Measurements from ENCODE around the gene CACNA1A.

Gene CACNA1A

DNA sequence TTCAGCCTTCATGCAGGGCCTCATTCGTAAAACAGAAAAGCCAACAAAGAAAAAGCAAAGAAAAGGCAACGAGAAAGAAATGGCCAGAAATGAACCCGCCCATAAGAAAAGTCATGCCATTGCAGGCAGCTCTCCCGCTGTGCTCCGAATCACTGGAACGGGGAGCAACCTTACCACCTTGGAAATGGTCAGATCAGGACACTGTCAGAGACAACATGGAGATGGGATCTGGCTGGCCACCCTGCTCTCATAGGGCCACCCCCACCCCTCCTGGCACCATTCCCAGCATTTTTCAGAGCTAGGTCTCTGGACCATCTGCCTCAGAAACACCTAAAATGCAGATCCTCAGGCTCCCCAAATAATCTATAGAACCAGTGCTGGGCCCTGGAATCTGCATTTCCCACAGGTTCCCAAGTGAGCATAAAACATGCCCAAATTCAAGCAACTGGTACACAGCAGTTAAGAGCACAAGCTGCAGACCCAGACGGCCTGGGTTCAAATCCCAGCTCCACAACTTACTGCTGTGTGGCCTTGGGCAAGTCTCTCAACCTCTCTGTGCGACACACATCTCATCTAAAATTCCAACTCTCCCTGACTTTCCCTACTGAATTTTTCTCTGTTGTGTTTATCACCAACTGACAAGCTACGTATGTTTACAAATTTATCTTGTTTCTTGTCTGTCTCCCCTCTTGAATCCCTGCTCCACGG lies 204.5 kb downstream of the CACNA1A start:
- no peak for DNase-seq

DNA sequence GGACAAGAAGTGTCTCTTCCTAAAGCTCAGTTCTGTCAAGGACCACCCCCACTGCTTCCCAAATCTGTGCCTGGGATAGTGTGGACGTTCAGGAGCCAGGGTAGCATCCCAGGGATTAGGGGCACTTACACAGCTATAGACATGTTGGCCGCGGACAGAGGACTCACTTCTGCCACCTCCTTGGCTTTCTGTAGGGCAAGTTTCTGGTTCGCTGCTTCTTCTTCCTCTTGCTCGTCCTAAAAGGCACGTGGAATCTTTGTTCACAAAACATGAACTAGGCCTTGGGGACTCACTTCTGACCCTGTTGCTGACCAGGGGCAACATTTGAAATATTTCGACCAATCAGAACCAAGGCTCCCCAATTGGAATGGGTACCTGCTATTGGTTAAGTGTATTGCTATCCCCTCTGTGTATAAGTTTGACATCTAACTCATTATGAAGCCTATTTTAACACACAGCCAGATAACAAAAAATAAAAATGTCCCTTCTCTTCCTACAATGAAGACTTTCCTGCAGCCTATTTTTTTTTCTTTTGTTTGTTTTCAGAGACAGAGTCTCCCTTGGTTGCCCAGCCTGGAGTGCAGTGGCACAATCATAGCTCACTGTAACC lies 205.8 kb downstream of the CACNA1A start:
- no peak for DNase-seq

DNA sequence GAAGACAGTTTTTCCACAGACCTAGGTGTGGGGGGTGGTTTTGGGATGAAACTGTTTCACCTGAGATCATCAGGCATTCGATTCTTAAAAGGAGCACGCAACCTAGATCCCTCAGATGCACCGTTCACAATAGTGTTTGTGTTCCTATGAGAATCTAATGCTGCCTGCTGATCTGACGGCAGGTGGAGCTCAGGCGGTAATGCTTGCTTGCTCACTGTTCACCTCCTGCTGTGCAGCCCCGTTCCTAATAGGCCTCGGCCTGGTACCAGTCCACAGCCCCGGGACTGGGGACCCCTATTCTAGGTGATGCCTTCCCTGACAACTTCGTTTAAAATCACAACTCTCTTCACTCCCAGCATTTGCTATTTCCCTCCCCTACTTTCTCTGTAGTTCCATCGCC lies 206.4 kb downstream of the CACNA1A start:
- no peak for DNase-seq

DNA sequence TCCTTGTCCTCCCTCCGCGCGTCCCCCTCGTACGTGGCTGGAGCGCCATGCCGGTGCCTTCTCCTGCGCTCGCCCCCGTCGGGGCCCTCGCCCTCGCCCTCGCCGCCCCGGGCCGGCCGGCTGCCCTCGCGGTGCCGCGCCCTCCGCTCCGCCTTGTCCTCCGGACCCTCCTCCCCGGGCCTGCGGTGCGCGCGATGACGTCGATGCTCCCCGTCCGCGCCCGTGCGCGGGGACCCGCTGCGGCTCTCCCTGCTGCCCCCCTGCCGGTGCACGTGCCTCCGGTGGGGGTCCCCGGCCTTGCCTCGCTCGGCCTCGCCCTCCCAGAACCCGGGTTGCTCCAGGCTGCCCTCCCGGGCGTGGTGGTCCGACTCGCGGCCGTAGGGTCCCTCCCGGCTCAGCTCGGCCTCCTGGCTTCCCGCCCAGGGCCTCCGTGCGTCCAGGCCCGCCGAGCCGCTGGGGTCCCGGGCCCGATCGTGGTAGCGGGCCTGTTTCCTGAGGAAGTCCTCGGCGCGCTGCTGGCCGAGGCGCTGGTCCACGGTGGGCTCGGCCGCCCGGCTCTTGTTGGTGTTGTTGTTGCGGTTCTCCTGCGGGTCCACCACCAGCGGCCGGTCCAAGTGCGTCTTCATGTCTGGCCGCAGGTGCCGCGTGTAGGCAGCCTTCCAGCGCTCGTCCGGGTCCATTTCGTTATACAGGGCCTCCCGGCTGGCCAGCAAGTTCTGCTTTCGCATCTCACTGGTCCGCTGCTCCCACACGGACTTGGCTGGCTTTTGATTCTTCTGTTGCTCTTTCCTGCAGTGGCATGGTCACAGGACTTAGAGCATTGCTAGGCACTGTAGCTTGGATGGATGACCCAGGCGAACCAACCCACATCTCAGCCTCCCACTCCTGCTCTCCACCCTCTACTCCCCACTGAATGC lies 207.5 kb downstream of the CACNA1A start:
- DNase-seq = no peak

DNA sequence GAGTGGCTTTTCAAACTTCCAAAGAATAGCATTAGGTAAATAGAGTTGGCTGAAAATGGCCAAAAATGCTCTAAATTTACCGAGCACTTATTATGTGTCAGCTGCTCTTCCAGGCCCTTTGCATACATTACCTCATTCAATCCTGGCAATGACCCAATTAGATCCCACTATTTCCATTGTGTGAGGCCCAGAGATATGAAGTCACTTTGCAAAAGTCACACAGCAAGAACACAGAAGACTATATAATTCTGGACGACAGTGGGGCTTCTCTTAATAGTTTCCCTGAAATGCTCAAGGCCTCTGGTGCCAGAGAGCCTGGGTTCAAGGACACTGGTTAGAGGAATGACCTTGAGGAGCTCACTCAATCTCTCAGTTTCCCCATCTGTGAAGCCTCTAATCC lies 209.3 kb downstream of the CACNA1A start:
- DNase-seq = no peak

DNA sequence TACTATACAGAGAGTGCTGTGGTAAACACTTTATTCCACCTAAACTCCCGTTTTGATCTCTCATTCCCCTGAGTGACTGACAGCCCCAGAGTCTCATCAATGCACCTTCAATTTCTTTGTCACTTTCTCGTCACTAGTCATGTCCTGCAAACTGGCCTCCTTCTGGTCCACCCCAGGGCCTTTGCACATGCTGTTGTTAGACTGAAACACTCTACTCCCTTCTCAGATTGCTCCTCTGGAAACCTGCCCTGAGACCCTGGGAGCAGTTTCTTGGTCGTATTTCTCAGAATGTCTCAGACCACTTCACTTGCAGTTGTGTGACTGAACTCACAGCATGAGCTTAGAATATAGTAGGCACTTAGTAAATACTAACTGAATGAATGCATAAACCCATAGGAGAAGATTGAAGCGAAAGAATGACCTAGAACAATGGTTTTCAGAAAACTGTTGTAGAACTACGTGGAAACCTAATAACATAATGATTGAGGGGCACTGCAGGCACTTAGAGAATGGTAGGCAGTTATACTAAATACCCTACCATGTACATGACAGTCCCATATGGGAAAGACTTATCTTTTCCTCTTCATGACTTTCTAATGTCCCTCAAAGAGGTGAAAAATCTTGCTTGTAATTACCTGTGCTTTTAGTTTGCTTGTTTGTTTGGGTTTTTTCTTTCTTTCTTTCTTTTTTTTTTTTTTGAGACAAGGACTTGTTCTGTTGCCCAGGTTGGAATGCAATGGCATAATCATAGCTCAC lies 211.3 kb downstream of the CACNA1A start:
- DNase-seq = no peak

DNA sequence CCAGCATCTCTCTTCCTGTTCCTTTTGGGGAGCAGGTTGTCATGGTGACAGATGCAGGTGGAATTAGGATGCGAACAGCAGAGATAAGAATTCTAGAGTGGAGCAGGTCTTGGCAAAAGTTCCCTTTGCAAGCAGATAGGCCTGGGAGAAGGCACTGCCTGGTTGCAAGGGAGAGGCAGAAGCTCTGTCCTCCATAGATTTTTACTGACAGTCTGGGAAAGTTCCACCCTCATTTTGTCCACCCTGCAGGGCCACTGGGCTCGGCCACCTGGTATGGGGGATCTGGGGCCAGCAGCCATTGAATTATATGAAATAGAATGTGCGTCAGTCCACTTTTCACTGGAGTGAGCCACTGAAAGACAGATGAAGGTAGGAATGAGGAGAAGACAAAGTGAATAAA lies 214.4 kb downstream of the CACNA1A start:
- no peak for DNase-seq

DNA sequence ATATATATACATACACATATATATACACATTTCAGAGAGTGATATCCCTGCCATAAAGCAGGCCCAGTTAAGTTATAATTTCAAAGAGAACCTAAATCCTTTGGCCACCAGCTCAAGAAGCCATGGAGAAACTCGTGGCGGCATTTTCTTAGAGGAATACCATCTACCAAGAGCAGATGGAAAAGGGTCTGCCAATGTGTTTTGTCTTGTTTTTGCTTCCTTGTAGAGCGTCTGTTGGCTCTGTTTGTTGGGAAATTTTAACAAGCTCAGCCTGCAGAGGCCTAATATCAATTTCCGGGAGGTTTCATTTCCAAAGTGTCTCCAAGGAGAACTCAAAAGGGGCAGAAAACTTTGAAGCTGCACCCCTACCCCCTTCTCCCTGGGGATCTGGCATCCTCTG lies 215.5 kb downstream of the CACNA1A start:
- DNase-seq = no peak

DNA sequence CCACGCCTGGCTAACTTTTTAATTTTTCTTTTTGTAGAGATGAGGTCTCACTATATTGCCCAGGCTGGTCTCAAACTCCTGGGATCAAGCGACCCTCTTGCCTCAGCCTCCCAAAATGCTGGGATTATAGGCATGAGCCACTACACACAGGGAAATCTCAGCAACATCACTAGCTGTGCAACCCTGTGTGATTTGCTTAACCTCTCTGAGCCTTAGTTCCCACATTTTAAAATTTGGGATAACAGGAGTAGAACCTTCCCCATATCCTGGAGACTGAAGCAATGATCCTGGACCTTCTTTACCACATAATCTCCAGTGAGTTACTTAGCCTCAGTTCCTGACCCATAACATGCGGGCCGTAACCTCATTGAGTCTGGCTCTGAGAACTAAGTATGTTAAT lies 217.0 kb downstream of the CACNA1A start:
- DNase-seq = no peak

DNA sequence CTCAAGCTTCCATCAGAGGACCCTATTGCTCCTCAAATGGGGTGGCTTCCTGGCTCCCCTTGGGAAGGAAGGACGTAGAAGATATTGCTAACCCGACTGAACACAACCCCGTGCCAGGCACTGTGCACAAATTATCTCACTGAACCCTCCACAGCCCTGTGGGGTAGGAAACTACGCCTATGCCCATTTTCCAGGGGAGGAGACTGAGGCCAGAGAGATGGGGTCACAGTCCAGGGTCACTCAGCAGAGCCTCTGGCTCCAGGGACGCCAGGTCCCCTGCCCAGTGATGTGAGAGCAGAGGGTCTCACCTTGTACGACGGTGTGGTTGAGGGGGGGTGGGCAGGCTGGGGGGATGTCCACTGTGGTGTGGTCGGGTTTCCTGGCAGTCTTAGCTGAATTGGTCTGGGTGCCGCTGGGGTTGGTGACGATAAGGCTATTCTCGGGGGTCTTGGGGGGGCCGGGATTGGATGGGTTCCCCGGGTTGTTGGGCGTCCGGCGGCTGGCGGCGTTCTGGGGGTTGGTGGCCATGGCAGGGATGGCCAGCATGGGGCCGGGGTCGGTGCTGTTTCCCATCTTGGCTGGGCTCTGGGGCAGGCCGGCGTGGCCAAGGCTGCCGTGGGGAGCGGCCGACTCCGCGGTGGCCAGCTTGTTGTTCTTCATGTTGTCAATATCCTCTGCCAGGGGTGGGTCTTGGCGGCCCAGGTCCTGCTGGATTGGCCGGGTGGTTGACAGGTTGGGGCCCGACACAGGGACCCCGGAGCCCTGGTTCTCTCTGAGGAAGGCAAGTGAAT lies 219.9 kb downstream of the CACNA1A start:
- no peak for DNase-seq

DNA sequence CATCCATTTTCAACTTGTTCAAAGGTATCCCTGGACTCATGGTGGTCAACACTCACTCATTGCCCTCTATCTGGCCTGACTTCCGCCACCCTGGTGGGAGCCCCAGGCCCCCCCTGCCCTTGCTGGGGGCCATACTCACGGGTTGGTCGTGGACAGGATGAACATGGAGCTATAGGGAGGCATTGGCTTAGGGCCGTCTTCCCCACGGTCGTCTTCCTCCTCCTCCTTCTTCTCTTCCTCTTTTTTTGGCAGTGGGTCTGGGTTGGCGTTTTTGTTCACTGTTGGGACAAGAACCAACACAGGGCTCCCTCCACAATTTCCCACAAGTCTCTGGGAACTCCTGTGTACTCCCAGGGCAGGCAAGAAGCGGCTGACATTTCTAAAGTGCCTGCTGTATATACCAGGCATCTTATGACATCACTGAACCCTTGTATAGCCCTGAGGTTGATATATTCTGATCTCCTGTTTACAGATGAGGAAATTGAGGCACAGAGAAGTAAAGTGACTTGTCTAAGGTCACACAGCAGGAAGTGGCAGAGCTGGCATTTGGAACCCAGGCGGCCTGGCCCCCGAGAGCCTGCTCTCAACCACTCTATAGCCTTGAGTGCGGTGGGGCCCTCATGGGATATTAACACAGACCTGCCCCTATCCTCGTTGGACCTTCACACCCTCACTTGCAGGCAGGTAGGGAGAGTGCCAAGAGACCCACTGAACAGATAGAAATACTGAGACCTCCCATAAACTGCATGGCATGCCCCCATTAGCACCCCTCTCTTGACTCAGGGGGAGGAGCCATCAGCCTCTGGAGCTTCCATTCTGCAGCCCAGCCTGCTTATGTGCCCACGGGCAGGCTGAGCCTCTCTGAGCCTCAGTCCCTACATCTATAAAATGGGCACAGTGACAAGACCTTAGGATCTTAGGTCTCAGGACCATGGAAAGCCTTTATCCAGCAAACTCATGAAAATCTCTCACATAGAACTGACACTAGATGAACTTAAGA lies 221.1 kb downstream of the CACNA1A start:
- DNase-seq = no peak

DNA sequence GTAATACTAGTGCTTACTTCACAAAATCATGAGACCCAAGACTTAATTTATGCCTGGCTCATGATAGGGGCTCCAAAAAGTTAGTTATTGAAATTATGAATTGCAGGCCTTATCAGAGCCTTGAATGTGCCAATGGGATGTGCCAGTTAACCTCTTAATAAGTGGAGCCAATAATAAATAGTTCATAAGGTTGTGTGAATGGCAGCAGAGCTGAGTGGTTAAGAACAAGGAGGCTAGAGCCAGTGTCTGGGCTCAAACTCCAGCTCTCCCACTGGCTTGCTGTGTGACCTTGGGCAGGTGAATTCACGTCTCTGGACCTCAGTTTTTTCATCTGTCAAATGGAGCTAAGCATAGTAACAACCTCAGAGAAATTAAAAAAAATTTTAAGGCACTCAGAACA lies 222.4 kb downstream of the CACNA1A start:
- no peak for DNase-seq

DNA sequence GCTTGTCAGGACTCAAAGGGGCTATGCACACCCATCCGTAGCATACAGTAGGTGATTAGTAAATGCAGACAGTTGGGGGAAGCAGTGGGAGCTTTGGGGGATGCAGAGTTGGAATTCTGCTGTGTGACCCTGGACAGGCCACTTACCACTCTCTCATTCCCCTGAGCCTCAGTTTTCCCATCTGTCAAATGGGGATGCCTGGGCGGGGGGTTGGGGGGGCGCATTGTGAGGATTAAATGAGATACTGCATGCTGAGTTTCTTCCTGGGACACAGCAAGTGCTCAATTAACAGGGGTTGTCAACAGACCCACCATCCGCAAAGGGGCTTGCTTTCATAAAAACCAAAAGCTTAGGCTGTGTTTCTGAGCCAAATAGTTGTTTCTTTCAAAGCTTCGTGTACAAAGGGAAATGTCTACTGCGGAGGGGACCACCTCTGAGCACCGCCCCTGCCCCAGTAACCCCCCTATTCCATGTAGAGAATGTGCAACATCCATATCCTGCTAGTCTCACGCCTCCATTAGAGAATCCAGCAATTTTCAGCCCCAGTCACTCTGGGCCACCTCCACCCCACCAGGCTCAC lies 223.7 kb downstream of the CACNA1A start:
- DNase-seq = no peak

DNA sequence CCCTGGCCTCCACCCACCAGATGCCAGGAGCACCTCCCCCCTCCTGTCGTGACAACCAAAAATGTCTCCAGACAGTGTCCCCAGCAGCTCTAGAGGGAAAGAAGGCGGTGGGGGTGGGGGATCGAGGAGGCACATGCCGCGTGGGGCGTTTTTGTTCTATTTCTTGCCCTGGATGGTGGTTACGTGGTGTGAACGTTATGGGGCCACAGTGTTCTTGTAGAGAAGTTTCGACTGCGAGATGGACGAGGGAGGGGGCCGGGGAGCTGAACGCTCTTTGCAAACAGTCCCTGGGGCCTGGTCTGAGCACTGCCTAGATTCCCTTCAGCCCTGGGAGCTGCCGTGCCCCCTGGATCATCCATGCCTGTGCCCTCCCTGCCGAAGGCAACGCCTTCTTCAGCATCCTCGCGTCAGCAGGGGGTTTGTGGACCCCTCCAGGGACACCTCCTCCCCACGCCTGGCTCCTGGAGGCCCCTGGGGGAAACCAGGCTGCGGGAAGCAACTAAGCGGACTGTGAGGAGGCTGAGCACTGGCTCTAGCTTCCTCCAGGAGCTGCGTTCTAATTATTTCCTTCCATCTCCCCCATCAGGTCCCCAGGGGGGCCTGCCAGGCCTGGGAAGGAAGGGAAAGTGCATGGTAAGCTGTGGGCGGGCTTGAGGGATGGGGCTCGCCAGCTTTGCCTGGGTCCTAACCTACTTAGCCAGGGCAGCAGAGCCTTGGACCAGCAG lies 224.6 kb downstream of the CACNA1A start:
- no peak for DNase-seq

DNA sequence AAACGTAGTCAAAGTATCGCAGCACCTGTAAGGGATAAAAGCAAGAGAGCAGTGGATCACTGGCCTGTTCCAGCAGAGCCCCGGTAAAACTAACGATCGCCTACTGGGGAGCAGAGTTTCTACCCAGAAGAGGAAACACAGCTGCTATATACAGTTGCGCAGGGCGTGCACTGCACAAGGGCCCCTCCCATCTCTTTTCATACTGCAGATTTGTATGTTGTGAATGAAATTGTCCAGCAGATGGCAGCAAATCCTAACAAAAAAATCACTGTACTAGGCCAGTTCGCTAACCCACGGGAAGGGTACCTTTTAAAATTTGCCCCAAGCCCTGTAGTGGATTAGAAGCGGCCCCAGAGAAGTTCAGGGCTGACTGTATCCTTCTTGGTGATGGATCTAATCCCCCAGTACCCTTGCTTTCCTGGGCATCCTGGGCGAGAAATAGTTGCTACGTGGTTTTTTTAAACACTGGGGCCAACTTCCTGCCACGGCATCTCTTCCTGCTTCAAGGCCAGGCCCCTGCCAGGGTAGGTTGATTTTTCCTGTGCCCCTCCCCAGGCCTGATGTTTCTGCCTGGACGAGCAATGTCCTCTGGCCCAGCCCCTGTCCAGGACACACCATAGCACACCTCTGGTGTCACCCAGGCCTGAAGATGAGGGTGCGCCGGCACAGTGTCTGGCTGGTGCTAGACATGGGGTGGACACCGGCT lies 229.0 kb downstream of the CACNA1A start:
- peak; percentile 14 for DNase-seq

DNA sequence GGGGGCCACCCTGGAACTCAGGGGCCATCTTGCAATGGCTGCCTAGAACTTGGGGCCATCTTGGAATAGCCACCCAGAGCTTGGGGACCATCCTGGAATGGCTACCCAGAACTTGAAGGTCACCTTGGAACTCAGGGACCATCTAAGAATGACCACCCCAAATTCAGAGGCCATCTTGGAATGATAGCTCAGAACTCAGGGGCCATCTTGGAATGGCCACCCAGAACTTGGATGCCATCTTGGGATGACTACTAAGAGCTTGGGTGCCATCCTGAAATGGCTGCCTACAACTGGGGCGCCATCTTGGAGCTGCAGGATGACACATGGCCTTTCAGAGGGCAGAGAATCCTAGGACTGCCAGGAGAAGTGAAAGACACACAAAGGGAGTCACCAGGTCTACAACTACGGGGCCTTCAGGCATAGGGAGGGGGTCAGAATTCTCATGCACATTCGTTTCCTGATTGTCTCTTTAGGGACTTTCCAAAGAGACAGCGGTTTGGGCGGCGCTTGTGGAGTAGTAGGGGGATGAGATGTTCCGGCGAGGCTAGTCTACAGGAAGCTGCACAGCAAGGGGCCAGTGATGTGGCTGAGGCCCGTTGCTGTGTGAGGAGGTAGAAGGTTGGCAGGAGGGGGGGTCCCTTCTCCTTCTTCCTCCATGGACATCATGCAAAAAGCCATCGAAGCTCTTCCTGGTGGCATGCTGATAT lies 231.1 kb downstream of the CACNA1A start:
- DNase-seq = no peak

DNA sequence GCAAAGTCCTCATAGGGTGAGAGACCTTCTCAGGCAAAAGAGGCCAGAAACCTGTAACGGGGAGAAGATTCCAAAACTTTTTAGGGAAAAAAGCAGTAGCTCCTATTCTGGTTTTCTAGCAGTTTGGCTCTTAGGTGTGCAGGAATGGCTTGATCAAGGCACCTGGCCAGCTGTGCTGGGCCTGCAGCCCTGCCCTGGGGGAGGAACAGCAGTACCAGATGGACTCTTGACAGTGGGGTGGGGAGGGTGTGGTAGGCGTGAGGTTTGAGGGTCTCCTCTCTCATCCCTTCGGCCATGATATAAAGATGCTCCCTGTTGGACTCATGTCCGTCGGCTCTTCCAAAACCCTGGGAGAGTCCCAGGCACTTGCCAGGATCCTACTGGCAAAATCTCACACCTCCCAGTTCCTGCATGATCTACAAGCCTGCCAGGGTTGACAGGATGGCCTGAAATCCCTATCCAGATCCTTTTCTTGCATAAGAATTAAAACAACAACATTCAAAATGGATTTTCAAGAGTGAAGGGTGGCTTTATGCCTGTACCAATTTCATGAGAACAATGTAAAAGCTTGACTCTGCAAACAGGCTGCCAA lies 235.7 kb downstream of the CACNA1A start:
- no peak for DNase-seq

DNA sequence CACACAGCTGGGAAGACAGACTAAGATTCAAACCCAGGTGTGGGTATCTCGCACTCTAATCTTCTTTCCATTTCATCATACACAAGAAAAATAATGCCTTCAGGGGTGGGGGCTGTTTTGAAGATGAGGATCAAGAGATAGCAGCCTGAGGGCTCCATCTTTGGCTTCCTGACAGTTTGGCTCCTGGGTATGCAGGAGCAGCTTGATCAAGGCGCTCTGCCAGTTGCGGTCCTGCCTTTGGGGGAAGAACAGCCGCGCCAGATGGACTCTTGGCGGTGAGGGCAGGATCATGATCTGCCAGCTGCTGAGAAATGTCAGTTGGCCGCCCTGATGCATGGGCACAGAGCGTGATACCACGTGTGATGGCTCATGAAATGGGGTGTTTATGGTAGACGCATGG lies 236.9 kb downstream of the CACNA1A start:
- DNase-seq = no peak
